HS-27A (cell line): ENCODE data around the gene HOXC9.
A peak's percentile ranks its signal among the peaks of the same experiment; 100 is the strongest.

Experiments used
- DNase-seq: peaks from one replicate; pipeline ENCODE4 v3.0.0-alpha.2; 2012; ENCODE audit warnings: low read depth, missing footprints

HOXC9 gene

GRCh38 chr12:53976172-53976822 lies 23.7 kb upstream of the HOXC9 start:
- no peak for DNase-seq

GRCh38 chr12:53976823-53977595 lies 23.0 kb upstream of the HOXC9 start:
- no peak for DNase-seq

- DNase-seq: no peak
Measured at GRCh38 chr12:53977596-53978445, 22.1 kb upstream of the HOXC9 start.

- DNase-seq: no peak
Measured at GRCh38 chr12:53978477-53979356, 21.2 kb upstream of the HOXC9 start.

- DNase-seq: no peak
Measured at GRCh38 chr12:53980104-53980801, 19.7 kb upstream of the HOXC9 start.

- no peak for DNase-seq
Measured at GRCh38 chr12:53980802-53981496, 19.0 kb upstream of the HOXC9 start.

- DNase-seq: no peak
Measured at GRCh38 chr12:53981634-53982565, 18.1 kb upstream of the HOXC9 start.

- no peak for DNase-seq
Measured at GRCh38 chr12:53982648-53983567, 17.1 kb upstream of the HOXC9 start.

- DNase-seq: no peak
Measured at GRCh38 chr12:53983568-53983949, 16.4 kb upstream of the HOXC9 start.

GRCh38 chr12:53983950-53984572 lies 15.9 kb upstream of the HOXC9 start:
- no peak for DNase-seq

GRCh38 chr12:53984901-53985691 lies 14.9 kb upstream of the HOXC9 start, which contains the start of gene HOXC10:
HOXC10 (plus strand) TSS chr12:53985146; CDS start chr12:53985260, 114 bp downstream.
- peak; percentile 95 for DNase-seq

- DNase-seq: no peak
Measured at GRCh38 chr12:53985692-53985993, 14.3 kb upstream of the HOXC9 start.

GRCh38 chr12:53985994-53986685 lies 13.8 kb upstream of the HOXC9 start:
- DNase-seq: no peak

- DNase-seq: no peak
Measured at GRCh38 chr12:53986686-53987483, 13.1 kb upstream of the HOXC9 start.

- no peak for DNase-seq
Measured at GRCh38 chr12:53987787-53988230, 12.2 kb upstream of the HOXC9 start.
